Colonic mucosa (tissue), 4 donors: ENCODE results near the gene CABLES2. TPM values are rescaled to one million over a fixed set of nuclear protein-coding genes. Genes with fewer than 3 reads are reported as not detected.

Source experiments
- DNase-seq: peaks from one replicate; pipeline ENCODE4 v3.0.0-alpha.2; 2020
- H3K27ac ChIP-seq: fragments of 200-600 bp; one replicate; pipeline ENCODE4 v1.8.0; 2021
- H3K27me3 ChIP-seq: fragments of 200-600 bp; one replicate; pipeline ENCODE4 v1.8.0; 2021
- H3K36me3 ChIP-seq: fragments of 200-600 bp; one replicate; pipeline ENCODE4 v1.8.0; 2021
- H3K4me1 ChIP-seq: fragments of 200-600 bp; one replicate; pipeline ENCODE4 v1.8.0; 2021; ENCODE audit warnings: mild to moderate bottlenecking
- H3K4me3 ChIP-seq: fragments of 200-600 bp; one replicate; pipeline ENCODE4 v1.8.0; 2021
- H3K9ac ChIP-seq, 2 donors: one replicate each; pipeline ENCODE4 v1.7.0; 2013; ENCODE audit warnings: control low read depth in 2 of 2, low read depth in 2 of 2, low read length in 2 of 2
- H3K9me3 ChIP-seq: fragments of 200-600 bp; one replicate; pipeline ENCODE4 v1.8.0; 2021
- CTCF ChIP-seq: fragments of 200-600 bp; IDR thresholded peaks from one replicate; pipeline ENCODE4 v1.8.0; 2022; ENCODE audit warnings: antibody characterized with exemption, mild to moderate bottlenecking
- intact Hi-C: fragments of 100-400 bp; cut with DNase I; formaldehyde crosslinking; loops from one replicate; pipeline ENCODE4 v1.14.1; 2022
- total RNA-seq, 2 donors: library from RNA; stranded (reverse); fragmentation: NEBNext Ultra II Directional in 1 of 2; extraction: Animal tissue kit (Norgen Biotek cat#: 25700) in 1 of 2; gene quantifications; one replicate each; pipeline ENCODE4 v1.2.1, GENCODE V29; 2021
- donor health status: healthy.
- donor health status: DM: no; HTN: no; CAD: no.
- donor health status: DM: no; HTN: no; CAD: no.

The CABLES2 gene
- total RNA-seq, 2 donors from 2014 or later: 7.8 to 10.5 TPM

DNA sequence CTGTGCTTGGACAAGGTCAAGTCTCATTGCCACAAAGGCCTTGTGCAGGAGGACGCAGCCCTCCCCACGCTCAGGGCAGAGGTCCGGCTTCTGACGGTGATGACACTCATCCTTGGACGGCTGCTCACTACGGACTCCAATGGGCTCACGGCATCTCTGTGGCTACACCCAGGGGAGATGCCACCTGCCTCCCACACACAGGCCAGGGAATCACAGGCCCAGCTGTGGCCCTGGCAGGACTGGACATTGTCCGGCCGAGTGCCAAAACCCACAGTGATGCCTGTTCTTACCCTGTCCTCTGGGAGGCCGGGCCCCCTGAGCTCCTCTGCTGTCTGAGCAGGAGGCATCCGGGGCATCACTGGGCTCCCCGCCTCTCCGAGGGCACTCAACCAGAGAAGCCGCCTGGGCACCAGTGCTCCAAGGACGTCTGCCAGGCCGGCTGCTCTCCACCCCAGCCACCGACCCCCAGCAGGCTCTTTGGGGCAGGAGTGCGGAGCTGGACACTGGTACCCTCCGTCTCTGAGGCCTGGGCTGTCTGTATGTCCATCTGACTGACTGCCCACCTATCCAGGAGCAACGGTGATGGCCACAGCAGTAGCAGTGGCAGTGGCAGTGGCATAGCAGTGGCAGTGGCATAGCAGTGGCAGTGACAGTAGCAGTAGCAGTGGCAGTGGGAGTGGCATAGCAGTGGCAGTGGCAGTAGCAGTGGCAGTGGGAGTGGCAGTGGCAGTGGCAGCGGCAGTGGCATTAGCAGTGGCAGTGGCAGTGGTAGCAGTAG lies 18.4 kb upstream of the CABLES2 start:
- Histone ChIP-seq H3K9me3 (no peaks in the 10 kb centered on the region), H3K4me3 (no peak overlapping the region), H3K36me3 (no peaks in the 10 kb centered on the region), H3K27me3 (no peaks in the 10 kb centered on the region), H3K9ac (no peak overlapping the region), H3K27ac (no peak overlapping the region), H3K4me1 (peaks cover 10% of the 10 kb centered on the region)
- no peak for DNase-seq
- TF ChIP-seq CTCF: no peak
- intact Hi-C loops: no loop called here

- H3K9me3 ChIP-seq: no peaks in the 10 kb centered on the region
- no peak for TF ChIP-seq CTCF
- no peak overlapping the region for H3K9ac ChIP-seq
- H3K27me3 ChIP-seq: no peaks in the 10 kb centered on the region
- H3K4me3 ChIP-seq: no peak overlapping the region
- H3K4me1 ChIP-seq: peaks cover 5% of the 10 kb centered on the region
- H3K36me3 ChIP-seq: no peaks in the 10 kb centered on the region
- H3K27ac ChIP-seq: no peak overlapping the region
- intact Hi-C loops: no loop called here
- no peak for DNase-seq
Measured at GRCh38 chr20:62424249-62425107, 17.4 kb upstream of the CABLES2 start.

DNA sequence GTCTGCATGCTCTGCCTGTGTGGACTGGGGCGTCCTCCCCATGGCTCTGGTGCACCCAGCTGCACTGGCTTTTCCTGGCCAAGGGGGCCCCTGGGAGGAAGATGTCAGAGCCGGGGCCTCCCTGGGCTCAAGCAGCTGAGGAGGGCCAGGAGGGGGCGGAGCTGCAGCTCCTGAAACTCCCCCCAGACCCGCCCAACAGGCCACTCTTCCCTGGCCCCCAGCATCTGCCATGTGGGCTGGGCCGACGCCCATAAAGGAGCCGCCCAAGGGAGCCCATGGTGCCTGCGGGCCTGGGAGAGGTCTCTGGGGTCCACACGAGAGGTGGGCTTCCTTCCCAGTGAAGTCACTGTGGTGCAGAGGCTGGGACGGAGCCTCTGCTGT lies 16.2 kb upstream of the CABLES2 start:
- DNase-seq: no peak
- H3K4me3 ChIP-seq: no peak overlapping the region
- intact Hi-C loops: no loop called here
- H3K27ac ChIP-seq: no peak overlapping the region
- no peak for TF ChIP-seq CTCF
- no peaks in the 10 kb centered on the region for H3K9me3 ChIP-seq
- no peak overlapping the region for H3K9ac ChIP-seq
- peaks cover 5% of the 10 kb centered on the region for H3K4me1 ChIP-seq
- no peaks in the 10 kb centered on the region for H3K36me3 ChIP-seq
- no peaks in the 10 kb centered on the region for H3K27me3 ChIP-seq

DNA sequence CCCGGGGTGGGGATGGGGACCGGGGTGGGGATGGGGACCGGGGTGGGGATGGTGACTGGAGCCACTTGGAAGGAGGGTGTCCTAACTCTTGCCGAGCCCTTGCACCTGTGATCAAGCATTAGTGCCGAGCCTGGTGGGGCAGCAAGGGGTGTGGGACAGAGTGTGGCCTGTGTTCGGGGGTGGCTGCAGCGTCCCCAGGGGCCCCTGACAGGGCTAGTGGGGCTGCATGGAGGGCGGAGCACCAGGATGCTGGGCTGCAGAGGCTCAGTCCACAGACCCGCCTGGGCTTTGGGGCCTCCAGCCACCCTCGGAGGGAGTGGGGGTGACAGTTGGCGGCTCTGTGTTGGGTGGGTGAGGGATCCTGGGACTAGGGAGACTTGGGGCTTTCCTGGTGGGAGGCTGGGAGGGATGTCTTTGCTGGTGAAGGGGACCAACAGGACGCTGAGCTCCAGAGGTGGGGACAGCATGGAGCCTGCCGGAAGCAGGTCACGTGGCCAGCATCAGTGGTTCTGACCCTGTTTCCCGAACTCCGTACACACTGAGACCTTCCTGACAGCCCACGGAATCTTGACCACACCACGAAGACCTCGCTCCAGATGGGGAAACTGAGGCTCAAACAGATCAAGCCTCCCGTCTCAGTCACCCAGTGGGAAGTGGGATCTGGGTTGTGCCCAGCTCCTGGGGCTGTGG lies 15.7 kb upstream of the CABLES2 start:
- Histone ChIP-seq H3K27ac (no peak overlapping the region), H3K9ac (no peak overlapping the region), H3K27me3 (no peaks in the 10 kb centered on the region), H3K36me3 (no peaks in the 10 kb centered on the region), H3K9me3 (no peaks in the 10 kb centered on the region), H3K4me1 (peaks cover 2% of the 10 kb centered on the region), H3K4me3 (no peak overlapping the region)
- intact Hi-C loops: no loop called here
- TF ChIP-seq CTCF: no peak
- DNase-seq: no peak

- no peak for DNase-seq
- no peak overlapping the region for H3K9ac ChIP-seq
- no peak for TF ChIP-seq CTCF
- H3K4me3 ChIP-seq: no peak overlapping the region
- no peaks in the 10 kb centered on the region for H3K4me1 ChIP-seq
- intact Hi-C loops: no loop called here
- no peaks in the 10 kb centered on the region for H3K36me3 ChIP-seq
- no peaks in the 10 kb centered on the region for H3K27me3 ChIP-seq
- H3K27ac ChIP-seq: no peak overlapping the region
- H3K9me3 ChIP-seq: no peaks in the 10 kb centered on the region
Measured at GRCh38 chr20:62421716-62421990, 14.6 kb upstream of the CABLES2 start.
